Measurements from ENCODE around the gene NBEA.

DNA sequence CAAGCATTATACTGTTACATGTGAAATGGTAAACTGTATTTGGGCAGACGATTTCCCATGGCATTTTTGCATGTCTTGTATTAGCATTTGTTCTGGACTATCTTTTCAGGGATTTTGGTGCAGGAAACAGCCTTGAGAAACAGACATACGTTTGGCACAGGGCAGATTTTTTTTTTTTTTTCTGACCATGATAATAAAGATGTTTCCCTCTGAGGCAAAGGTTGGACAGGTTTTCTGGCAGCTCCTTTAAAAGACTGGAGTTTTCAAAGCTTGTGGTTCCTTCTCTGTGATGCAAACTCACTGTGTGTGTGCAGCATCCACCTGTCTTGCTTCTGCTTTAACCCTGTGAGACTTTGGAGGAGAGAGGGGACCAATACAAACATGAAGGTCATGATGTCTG, 63.0 kb downstream of the NBEA start:
- TF ChIP-seq, protein P1, sequence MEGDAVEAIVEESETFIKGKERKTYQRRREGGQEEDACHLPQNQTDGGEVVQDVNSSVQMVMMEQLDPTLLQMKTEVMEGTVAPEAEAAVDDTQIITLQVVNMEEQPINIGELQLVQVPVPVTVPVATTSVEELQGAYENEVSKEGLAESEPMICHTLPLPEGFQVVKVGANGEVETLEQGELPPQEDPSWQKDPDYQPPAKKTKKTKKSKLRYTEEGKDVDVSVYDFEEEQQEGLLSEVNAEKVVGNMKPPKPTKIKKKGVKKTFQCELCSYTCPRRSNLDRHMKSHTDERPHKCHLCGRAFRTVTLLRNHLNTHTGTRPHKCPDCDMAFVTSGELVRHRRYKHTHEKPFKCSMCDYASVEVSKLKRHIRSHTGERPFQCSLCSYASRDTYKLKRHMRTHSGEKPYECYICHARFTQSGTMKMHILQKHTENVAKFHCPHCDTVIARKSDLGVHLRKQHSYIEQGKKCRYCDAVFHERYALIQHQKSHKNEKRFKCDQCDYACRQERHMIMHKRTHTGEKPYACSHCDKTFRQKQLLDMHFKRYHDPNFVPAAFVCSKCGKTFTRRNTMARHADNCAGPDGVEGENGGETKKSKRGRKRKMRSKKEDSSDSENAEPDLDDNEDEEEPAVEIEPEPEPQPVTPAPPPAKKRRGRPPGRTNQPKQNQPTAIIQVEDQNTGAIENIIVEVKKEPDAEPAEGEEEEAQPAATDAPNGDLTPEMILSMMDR (IDR thresholded peaks at IDR 0.05) = no peak
- TF ChIP-seq POLR2AphosphoS5 (IDR thresholded peaks at IDR 0.05) = no peak
- TF ChIP-seq POLR2A (IDR thresholded peaks at IDR 0.05) = no peak
- no peak for TF ChIP-seq EP300 (IDR thresholded peaks at IDR 0.05)

All from sigmoid colon (tissue), 4 donors.